ENCODE results near the gene SUPT6H.
"Not testable (repeated sequence)": the region's sequence is repeated elsewhere in the genome, so short reads cannot be mapped to it uniquely, and the experiment has no call there.

SUPT6H gene

DNA sequence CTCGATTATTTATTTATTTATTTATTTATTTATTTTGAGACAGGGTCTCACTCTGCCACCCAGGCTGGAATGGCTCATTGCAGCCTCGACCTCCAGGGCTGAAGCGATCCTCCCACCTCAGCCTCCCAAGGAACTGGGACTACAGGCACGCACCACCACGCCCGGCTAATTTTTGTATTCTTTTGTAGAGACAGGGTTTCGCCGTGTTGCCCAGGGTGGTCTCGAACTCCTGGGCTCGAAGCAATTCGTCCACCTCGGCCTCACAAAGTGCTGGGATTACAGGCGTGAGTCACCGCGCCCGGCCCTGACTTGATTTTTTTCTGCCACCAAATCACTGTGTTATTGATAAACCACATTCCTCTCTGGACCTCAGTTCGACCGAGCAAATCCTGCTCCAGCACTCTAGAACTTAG, 57.0 kb downstream of the SUPT6H start:
- DNase-seq (ENCODE audit: low read depth): no peak

DNA sequence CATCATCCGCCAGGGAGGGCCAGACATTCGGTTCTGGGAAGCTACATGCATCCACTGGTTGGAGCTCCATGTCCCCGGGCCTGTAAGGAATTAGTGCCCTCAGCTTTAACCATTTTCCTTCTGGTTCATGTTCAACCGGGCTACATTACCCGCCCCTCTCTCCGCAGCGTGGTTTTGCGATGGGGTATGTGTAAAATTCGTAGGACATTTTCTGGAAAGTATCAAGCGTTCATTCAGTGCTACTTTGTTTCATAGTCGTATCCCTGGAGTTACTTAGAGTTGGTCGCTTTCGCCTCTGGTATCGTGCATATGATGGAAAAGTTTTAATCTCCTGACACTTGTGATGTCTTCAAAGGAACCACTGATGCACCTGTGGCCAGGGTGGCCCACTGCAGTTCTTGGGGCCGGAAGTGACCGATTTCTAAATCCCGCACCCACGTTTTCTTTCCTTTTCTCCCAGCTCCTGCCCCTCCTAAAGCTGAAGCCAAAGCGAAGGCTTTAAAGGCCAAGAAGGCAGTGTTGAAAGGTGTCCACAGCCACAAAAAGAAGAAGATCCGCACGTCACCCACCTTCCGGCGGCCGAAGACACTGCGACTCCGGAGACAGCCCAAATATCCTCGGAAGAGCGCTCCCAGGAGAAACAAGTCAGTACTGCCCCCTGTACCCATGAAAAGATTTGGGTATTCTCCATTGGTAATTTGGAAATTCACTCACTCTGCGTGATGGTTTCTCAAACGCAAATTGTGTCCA, 58.4 kb downstream of the SUPT6H start:
- no peak for DNase-seq (ENCODE audit: low read depth)

DNA sequence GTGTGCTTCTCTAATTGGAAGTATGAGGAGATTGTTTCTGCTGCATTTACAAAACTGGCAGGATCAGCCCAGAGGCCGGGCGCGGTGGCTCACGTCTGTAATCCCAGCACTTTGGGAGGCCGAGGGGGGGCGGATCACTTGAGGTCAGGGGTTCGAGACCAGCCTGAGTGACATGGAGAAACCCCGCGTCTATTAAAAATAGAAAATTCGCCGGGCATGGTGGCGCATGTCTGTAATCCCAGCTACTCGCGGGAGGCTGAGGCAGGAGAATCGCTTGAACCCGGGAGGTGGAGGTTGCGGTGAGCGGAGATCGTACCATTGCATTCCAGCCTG, 59.0 kb downstream of the SUPT6H start:
- DNase-seq (ENCODE audit: low read depth): not testable (repeated sequence)

DNA sequence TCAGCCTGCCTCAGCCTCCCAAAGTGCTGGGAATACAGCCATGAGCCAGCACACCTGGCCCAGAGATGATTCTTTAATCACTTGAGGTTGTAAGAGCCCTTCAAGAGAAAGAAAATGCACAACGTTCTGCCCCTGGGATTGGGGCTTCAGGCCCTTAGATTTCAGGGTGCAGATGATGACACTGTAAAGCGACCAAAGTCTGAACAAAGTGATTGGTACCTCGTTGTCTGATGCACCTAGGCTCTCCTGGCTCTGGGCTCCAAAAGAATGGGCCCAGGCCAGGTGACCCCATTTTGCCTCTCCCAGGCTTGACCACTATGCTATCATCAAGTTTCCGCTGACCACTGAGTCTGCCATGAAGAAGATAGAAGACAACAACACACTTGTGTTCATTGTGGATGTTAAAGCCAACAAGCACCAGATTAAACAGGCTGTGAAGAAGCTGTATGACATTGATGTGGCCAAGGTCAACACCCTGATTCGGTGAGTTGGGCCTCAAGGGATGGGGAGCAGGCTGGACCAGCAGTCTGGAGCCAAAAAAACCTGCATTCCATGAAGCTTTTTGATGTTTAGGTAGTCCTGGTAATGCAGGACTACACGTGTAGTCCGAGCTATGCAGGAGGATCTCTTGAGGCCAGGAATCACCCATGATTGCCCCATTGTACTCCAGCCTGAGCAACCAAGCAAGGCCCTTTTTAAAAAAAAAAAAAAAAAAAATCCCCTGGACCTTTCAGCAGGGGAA, 60.6 kb downstream of the SUPT6H start:
- no peak for DNase-seq (ENCODE audit: low read depth)

DNA sequence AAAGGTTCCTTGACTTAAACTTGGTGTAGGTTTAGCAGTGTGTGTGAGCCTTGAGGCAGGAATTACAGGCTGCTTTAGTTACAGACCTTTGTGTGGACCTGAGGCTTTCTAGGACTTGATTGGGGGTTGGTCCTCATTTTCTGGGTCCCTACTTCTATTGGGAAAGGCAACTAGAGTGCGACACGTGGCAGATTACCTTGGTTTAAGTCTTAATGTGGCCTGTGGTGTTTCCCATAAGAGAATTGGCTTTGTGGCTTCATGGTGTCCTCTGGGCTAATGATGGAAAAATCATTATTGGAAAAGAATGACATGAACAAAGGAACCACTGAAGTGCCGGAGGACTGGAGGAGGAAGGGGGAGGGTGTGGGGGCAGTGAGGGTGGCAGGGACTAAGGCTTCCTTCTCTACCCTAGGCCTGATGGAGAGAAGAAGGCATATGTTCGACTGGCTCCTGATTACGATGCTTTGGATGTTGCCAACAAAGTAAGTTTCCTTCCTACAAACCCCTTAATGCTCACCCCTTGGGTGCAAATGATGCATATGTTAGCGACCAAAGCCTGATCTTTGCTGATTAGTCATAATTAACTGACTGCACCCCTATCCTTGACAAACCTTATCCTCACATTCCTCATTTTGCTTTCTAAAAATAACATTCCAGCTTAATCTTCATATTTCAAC, 61.3 kb downstream of the SUPT6H start:
- DNase-seq (ENCODE audit: low read depth): no peak

DNA sequence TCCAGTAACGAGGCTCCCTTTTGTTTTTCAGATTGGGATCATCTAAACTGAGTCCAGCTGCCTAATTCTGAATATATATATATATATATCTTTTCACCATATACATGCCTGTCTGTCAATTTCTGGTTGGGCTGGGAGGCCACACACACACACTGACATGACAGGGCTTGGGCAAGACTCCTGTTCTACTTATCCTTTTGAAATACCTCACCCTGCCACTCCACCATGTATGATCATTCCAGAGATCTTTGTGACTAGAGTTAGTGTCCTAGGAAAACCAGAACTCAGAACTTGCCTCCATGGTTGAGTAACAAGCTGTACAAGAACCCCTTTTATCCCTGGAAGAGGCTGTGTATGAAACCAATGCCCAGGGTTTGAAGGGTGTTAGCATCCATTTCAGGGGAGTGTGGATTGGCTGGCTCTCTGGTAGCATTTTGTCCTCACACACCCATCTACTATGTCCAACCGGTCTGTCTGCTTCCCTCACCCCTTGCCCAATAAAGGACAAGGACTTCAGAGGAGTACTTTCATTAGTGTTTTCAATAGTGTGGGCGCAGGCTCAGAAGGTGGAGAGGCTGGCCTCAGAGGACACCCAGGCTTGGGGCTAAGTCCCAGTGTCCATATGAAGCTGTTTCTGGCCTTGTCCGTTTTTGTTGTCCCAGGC, 62.0 kb downstream of the SUPT6H start:
- not testable (repeated sequence) for DNase-seq (ENCODE audit: low read depth)

DNA sequence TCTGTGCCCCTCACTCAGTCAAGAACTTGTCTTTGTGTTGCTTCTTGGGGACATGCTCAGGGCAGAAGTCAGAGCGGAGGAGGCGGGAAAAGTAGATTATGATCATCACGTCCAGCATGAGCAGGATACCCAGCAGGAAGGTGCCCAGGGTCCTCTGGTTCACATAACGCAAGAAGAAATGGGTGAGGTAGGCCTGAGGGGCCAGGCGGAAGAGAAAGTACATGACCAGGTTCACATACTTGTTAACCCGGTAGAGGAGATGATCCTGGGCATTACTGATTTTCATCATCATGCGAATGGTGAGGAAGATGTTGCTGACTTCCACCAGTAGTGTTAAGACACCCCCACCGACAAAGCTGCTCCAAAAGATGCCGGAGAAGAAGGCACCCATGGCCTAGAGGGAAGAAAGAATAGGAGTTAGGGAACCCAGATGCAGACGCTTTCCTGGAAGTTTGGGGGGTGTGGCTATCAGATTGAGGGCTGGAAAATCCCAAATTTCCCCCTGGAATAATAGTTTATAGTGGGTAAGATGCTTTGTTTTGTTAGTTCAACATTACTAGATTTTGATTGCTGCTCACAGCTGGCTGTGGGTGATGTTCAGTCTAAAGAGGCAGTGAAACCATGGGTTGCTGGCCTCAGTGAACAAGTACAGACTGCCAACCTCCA, 62.6 kb downstream of the SUPT6H start:
- DNase-seq (ENCODE audit: low read depth): no peak

DNA sequence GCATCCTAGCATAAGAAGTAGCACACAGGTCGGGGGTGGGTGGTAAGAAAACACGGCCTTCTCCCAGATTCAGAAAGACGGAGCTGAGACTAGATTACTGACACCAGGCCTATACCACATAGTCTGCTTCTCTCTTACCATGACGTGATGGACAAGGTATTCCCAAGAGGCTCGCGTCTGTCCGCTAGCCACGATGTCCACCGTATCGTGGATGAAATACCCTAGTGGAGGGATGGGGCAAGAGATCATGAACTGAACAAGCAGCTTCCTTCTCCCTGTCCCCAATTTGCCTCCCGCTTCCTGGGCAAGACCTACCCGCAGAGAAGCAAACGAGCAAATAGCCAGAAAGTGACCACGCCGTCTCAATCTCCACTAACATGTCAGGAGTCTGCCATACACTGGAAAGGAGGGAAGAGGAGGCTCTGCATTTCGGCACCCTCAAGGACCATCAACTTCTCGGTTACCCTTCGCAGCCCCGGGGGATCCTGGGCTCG, 63.2 kb downstream of the SUPT6H start:
- no peak for DNase-seq (ENCODE audit: low read depth)

DNA sequence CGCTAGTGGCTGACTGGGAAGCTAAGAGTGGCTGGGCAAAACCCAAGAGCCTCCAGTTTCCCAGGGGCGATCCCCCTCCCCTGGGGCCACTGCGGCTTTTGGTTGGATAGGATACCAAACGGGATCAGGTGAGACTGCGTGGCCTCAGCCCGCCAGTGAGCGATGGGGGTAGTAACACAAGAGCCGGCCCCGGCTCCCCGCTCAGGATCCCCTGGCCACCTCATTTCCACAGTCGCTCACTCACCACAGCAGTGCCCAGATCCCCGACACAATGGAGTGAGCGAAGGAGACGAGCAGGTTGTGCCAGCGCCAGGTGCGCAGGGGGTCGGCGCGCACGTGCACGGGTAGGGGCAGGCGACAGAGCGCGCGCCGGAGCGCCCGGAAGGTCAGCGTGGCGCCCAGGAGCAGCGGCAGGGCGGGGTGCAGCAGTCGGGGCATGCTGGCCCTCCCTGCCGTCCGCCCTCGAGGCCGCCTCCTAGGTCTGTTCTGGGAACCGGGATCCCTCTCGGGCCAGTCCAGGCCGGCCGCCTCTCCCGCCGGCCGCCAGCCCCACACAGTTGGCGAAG, 63.7 kb downstream of the SUPT6H start:
- DNase-seq (ENCODE audit: low read depth): peak; percentile 17

DNA sequence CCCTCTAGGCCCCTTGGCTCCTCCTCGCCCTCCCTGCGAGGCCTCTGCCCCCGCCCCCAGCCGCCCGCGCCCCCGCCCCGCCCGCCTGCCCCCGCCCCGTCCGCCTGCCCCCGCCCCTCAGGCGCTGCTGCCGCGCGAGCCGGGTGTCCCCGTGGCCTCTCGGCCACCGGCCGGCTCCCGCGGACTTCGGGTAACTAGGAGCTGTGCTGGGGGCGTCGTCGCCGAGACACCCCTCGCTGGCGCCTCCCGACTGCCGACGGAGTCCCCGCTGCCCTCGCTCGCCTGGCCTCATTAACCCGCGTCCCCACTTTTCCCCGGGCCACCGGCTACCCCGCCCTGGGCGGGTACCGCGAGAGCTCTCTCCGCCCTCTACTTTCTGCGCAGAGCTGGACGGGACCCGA, 64.2 kb downstream of the SUPT6H start, which contains the start of gene TLCD1:
TSS of gene TLCD1 (minus strand) at position 8 of the 401 bp plus-strand sequence. CDS start 136 bp downstream, outside the sequence.
- peak; percentile 42 for DNase-seq (ENCODE audit: low read depth)

DNA sequence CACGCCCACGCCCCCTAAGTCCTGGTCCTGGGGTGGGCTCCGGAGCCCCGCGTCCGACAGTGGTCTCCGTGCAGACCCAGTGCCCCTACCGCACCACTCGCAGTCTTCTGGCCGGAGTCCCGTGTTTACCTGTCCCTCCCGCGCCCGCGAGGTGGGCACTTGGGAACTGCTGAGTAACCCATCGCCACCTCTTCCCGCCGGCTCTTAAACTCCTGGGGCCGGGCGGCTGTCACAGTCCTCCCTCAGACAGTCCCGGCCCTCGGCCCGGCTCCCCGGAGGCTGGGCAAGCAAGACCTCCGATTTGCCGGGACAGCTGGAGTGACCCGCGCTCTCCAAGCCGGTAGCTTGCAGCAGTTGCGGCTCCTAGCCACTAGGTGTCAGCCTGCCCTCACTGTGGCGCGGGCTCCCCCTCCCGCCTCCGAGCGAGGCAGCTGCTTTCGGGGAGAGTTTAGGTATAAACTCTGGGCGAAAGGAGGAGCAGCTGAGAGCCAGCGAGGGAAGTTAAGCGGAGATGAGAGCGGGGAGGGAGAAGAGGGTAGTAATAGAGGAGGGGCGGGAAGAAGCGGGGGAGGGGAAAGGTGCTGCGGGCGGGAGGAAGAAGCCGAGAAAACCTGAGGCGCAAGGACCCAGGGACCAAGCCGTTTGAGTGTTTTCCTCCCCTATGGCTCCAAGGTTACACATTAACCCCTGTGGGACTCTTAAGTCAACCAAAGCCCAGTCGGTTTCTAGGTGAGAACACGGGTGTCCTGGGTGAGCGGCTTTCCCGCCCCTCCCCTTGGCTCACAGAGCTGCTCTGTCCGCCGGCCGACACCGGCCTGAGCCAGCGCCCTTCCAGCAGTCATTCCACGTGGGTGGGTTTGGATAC, 64.9 kb downstream of the SUPT6H start:
- peak; percentile 87 for DNase-seq (ENCODE audit: low read depth)

DNA sequence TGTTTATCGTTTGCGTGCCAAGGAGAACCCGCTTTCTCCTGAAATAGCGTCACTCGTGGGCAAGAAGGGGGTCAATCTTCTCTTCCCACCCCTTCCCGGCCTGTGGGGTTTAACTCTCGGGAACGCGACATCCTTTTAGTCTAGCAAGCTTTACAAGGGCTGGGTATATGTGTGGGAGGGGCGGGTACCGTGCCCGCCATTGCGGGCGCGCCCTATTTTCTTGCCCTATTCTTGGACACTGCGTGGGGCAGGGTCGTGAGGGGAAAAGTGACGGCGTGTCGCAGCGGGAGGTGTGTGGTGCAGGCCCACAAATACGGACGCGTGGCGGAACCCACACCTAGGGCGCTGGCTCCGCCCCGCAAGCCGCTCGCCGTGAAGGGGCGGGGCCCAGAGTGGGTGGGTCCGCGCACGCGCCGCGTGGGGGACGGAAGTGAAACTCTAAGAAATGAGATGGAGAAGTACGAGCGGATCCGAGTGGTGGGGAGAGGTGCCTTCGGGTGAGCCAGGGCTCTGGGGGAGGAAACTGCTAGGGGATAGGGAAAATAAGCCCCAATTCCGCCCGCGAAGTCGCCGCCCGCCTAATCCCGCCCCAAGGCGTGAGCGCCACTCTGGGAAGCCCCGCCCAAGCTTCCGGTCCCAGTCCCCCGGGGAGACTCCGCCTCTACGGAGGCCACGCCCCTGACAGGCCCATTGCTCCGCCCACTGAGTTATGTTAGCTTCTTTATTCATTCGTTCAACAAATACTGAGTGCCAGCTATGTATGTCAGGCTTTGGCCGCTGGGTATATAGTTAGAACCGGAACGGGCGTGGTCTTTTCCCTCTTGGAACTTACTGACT, 66.6 kb downstream of the SUPT6H start, which contains the start of gene NEK8:
TSS of gene NEK8 (plus strand) at position 425 of the 837 bp plus-strand sequence. CDS start at position 451, 26 bp downstream.
- DNase-seq (ENCODE audit: low read depth): peak; percentile 97

DNA sequence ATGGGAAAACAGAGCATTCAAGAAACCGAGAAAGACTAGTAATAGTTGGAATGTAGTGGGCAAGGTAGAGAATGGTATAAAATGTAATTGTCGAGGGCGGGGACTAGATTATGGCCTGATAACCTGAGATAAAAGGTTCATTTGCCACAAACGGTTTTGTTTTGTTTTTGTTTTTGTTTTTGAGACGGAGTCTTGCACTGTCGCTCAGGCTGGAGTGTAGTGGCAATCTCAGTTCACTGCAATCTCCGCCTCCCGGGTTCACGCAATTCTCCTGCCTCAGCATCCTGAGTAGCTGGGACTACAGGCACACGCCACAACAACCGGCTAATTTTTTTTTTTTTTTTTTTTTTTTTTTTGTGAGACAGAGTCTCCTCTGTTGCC, 67.9 kb downstream of the SUPT6H start:
- no peak for DNase-seq (ENCODE audit: low read depth)

DNA sequence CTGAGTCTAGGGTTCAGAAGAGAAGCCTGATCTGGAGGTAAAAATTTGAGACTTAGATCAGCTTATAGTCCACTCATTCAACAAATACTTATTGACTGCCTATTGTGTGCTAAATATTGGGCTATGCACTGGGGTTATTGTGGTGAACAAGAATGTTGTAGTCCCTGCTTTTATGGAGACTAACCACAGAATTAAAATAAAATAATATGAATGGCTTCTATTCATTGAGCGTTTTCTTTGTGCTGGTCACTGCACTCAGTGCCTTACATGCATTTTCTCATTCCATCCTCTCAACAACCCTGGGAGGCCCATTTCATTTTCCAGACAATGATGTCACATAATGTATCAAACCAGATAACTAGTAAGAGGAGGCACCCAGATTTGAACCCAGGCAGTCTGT, 71.3 kb downstream of the SUPT6H start:
- DNase-seq (ENCODE audit: low read depth): no peak

DNA sequence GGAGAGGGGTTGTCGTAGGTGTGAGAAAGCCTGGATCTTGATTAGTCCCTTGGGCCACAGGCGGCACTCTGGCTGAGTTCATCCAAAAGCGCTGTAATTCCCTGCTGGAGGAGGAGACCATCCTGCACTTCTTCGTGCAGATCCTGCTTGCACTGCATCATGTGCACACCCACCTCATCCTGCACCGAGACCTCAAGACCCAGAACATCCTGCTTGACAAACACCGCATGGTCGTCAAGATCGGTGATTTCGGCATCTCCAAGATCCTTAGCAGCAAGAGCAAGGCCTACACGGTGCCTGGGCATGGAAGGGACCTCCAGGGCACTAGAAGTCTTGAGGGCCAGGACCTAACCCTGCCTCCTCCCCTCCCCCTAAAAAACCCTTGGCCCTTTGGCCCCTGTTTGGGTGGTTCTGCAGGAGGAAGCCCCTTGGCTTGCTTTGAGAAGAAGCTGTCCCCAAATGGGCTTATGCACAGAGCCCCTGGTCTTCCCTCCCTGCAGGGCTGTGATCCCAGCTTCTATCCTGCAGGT, 72.8 kb downstream of the SUPT6H start:
- DNase-seq (ENCODE audit: low read depth): no peak

DNA sequence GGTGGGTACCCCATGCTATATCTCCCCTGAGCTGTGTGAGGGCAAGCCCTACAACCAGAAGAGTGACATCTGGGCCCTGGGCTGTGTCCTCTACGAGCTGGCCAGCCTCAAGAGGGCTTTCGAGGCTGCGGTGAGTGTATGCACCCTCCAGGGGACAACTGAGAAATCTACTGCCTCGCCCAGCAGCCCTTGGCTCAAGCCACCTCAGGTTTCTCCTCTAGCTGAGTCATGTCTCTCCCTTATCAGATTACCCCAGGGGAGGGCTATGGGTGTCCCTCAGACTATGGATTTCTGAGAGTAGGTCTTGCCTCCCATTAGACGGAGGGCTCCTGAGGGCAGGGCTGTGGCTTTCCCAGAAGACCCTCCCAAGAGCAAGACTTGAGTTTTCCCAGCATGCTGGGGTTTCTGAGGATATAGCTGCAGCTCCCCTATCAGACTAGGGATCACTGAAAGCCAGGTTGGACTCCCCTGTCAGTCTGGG, 73.3 kb downstream of the SUPT6H start:
- no peak for DNase-seq (ENCODE audit: low read depth)

DNA sequence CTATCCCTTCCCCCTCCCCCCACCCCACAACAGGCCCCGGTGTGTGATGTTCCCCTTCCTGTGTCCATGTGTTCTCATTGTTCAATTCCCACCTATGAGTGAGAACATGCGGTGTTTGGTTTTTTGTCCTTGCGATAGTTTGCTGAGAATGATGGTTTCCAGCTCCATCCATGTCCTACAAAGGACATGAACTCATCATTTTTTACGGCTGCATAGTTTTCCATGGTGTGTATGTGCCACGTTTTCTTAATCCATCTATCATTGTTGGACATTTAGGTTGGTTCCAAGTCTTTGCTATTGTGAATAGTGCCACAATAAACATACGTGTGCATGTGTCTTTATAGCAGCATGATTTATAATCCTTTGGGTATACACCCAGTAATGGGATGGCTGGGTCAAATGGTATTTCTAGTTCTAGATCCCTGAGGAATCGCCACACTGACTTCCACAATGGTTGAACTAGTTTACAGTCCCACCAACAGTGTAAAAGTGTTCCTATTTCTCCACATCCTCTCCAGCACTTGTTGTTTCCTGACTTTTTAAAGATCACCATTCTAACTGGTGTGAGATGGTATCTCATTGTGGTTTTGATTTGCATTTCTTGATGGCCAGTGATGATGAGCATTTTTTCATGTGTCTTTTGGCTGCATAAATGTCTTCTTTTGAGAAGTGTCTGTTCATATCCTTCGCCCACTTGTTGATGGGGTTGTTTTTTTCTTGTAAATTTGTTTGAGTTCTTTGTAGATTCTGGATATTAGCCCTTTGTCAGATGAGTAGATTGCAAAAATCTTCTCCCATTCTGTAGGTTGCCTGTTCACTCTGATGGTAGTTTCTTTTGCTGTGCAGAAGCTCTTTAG, 74.1 kb downstream of the SUPT6H start:
- DNase-seq (ENCODE audit: low read depth): not testable (repeated sequence)

DNA sequence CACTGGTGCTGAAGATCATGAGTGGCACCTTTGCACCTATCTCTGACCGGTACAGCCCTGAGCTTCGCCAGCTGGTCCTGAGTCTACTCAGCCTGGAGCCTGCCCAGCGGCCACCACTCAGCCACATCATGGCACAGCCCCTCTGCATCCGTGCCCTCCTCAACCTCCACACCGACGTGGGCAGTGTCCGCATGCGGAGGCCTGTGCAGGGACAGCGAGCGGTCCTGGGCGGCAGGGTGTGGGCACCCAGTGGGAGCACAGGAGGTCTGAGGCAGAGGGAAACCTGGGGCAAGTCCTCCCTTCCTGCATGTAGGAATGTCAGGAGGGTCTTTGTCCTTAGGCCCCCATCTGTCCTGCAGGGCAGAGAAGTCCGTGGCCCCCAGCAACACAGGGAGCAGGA, 75.3 kb downstream of the SUPT6H start:
- DNase-seq (ENCODE audit: low read depth): no peak

Measured in activated T-cell treated with anti-CD3 and anti-CD28 coated beads for 1 hour (primary cell).